Measurements from ENCODE around the gene APOL4.
"Not testable (repeated sequence)": the region's sequence is repeated elsewhere in the genome, so short reads cannot be mapped to it uniquely, and the experiment has no call there.

Gene APOL4

DNA sequence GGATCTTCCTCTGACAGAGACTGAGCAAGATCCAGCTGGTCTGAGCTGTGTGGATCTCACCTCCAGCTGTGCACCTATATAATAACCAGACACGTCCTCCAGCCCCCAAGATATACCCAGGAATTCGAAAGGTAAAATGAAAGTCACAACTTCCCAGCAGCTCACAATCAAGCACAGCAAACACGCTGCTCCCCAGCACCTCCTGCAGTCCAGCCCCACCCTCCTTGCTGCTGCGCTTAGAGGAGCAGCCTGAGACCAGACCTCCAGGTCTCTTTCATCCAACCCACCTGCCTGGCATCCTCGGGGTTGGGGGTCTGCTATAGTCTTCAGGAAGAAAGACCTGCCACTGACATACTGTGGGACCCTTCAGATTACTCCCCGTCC lies 3.0 kb upstream of the APOL4 start:
- no peak overlapping the region for H3K4me3 ChIP-seq
- no peaks in the 10 kb centered on the region for H3K36me3 ChIP-seq
- H3K27ac ChIP-seq, result no peak overlapping the region
- peaks cover 27 to 54% (median 34%) of the 10 kb centered on the region in 10 experiments for H3K4me1 ChIP-seq
- H4K20me1 ChIP-seq, result no peaks in the 10 kb centered on the region
- no peak for TF ChIP-seq Cebpa-rat (IDR thresholded peaks at IDR 0.05)
- H3K27me3 ChIP-seq, result no peaks in the 10 kb centered on the region
- no peak overlapping the region for H3K4me2 ChIP-seq
- peaks cover 9 to 16% (median 14%) of the 10 kb centered on the region in 11 experiments; a peak in 20 of 22 replicates for H3K9me3 ChIP-seq (replicated peaks in 1 of 11)
- H3K9ac ChIP-seq, result no peak overlapping the region

DNA sequence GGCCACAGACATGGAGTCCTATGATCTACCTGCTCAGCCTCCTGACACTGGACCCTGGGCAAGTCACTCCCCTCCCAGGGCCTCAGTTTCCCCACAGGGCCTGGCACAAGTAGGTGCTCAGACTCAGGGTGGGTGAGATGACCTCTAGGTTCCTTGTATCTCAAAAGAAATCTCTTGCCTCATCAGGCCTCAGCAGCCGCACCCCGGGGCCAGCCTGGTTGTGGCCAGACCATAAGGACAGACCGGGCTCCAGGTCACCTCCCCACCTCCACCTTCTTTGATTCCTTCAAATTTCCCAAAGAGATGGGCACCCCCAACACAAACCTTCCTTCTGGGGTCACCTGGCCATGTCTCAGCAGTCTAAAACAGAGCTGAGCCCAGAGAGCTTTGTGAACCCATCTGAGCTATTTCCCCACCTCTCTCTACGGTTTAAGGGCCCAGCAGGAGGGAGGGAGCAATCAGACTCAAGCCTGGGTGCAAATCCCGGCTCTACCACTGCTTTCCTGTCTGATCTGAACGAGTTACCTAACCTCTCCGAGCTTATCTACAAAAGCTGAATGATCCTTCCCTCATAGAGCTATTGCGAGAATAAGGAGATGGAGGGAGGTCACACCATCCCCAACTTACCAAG lies 2.5 kb upstream of the APOL4 start:
- TF ChIP-seq Cebpa-rat (IDR thresholded peaks at IDR 0.05), result no peak

DNA sequence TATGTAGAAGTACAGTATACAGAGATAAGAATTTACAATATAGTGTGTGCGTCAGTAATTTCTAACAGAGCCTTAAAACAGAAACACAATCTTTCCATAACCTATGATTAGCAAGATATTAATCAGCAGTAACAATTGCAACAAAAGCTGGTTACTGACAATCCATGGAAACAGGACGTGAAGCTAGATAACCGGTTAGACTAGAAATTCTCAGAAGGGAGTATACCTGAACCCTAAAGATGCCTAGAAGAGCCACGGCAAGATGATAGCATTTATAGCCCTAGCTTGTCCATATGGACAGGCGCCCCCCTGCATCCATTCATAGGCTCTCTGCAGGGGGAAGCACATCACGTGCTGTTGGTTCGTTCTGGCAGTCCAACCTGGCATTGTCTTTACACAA lies 1.8 kb upstream of the APOL4 start:
- not testable (repeated sequence) for H3K27me3 ChIP-seq; H3K27ac ChIP-seq; H3K9ac ChIP-seq; H3K36me3 ChIP-seq; H4K20me1 ChIP-seq; H3K9me3 ChIP-seq (replicated peaks in 1 of 11); H3K4me3 ChIP-seq; H3K4me2 ChIP-seq
- H3K4me1 ChIP-seq, result peaks cover 39 to 53% (median 46%) of the 10 kb centered on the region in 10 experiments

More for the DNA sequence above, 2.5 kb upstream of the APOL4 start:
- H3K9ac ChIP-seq, result no peak overlapping the region
- H3K4me2 ChIP-seq, result no peak overlapping the region
- peaks cover 4 to 11% (median 9%) of the 10 kb centered on the region in 11 experiments; a peak in 20 of 22 replicates for H3K9me3 ChIP-seq (replicated peaks in 1 of 11)
- H3K36me3 ChIP-seq, result no peaks in the 10 kb centered on the region
- peaks cover 32 to 53% (median 39%) of the 10 kb centered on the region in 10 experiments for H3K4me1 ChIP-seq
- no peaks in the 10 kb centered on the region for H3K27me3 ChIP-seq
- no peak overlapping the region for H3K4me3 ChIP-seq
- no peak overlapping the region for H3K27ac ChIP-seq
- no peaks in the 10 kb centered on the region for H4K20me1 ChIP-seq

DNA sequence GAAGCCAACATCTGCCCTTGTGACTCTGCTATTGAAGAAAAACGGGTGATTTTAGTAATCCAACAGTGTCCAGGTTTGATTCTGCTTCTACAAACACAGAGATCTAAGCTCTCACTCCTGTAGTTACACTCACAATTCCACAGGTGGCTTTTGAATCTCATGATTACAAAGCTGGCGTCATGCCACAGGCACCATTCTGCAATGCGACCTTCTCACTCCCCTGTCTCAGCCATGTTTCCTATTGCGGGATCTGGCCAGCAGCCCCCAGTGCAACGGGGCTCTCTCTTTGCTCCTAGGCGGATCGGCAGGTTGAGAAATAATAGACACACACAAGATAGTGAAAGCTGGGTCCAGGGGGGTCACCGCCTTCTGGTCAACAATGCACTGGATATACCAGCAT lies 1.3 kb upstream of the APOL4 start:
- not testable (repeated sequence) for H3K36me3 ChIP-seq; H3K27me3 ChIP-seq; H3K27ac ChIP-seq; H3K9me3 ChIP-seq (replicated peaks in 1 of 11); H3K4me3 ChIP-seq; H4K20me1 ChIP-seq; H3K9ac ChIP-seq
- Histone ChIP-seq H3K4me1 (peaks cover 44 to 57% (median 51%) of the 10 kb centered on the region in 10 experiments), H3K4me2 (peak overlapping the region in 5 of 11 experiments; percentile 3 to 69 (median 23); a peak in 7 of 22 replicates)

DNA sequence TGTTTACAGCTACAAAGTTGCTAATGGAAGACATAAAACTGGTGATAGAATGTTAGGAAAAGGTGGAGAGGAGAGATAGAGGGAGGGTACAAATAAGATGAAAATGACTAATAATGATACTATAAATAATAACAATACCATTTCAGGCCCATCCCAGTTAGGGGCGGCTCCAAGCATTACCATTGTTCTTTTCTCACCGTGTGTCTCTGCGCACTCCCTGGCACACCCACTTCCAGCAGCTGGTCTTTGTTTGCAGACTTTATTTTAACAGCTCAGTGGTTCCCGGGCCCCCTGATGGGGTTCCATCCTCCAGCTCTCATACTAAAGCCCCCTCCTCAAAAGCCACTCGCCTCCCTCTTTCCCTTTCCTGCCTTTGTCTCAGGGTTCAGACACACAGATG lies 584 bp downstream of the APOL4 start:
- H3K9me3 ChIP-seq (replicated peaks in 1 of 11); H3K9ac ChIP-seq; H3K4me3 ChIP-seq; H3K36me3 ChIP-seq; H4K20me1 ChIP-seq; H3K27me3 ChIP-seq: not testable (repeated sequence)
- Histone ChIP-seq H3K27ac (0 out of 22 replicates have a peak overlapping the region, but pooled peaks of 1 of the 11 experiments have one; percentile 6), H3K4me2 (peak overlapping the region in 1 of 11 experiments; percentile 52; a peak in 2 of 22 replicates), H3K4me1 (peaks cover 50 to 66% (median 63%) of the 10 kb centered on the region in 10 experiments)

DNA sequence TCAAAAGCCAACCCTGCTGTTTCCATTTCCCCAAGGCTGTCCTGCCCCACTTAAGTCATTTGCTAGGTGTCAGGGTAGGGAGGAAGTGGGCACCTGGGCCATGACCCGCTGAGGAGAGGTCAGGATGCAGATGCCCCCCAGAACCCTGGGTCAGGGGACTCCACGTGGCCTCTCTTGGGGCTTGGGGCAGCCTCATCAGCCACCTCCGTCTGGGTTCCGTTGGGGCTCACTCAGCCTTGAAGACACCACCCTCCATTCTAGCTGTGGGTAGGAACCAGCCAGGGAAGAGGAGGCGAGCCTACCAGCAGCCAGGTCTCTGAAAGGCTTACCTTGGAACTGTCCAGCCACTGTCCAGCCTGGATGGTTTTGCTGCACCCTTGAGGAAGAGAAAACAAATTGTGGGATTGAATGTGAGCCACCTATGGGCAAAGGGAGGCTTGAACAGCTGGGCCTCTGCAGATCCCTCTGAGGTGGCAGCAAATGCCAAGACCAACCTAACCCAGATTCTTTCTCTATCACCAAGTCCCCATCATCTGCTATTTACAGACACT lies 2.5 kb downstream of the APOL4 start:
- Histone ChIP-seq H3K36me3 (no peaks in the 10 kb centered on the region), H3K9me3 (replicated peaks in 1 of 11) (no peaks in the 10 kb centered on the region), H3K4me1 (peaks cover 55 to 69% (median 64%) of the 10 kb centered on the region in 10 experiments), H3K27me3 (no peaks in the 10 kb centered on the region), H3K9ac (peak overlapping the region in 1 of 11 experiments; percentile 28; a peak in 1 of 22 replicates), H3K4me3 (no peak overlapping the region), H3K27ac (peak overlapping the region in 4 of 11 experiments; percentile 5 to 42 (median 30); a peak in 3 of 22 replicates), H4K20me1 (no peaks in the 10 kb centered on the region), H3K4me2 (peak overlapping the region; percentile 77 to 98 (median 88))
- TF ChIP-seq Cebpa-rat (IDR thresholded peaks at IDR 0.05), result no peak

DNA sequence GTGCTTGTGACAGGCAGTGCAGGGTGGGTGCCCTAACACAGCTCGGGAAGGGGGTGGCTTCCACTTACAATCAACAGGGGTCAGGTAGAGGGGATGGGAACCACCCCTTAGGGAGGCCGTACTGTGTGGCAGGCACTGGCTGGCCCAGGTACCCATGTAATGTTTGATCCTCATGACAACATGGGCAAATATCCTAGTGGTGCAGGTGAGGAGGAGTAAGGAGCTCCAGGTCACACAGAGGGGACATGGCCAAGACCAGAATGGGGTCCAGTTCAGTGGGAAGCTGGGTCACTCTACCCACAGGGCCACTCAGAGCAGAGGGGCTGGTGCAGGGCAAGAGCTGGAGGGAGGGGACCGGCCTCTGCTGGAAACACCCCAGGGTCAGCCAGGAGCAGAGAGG lies 3.1 kb downstream of the APOL4 start:
- Histone ChIP-seq H3K27me3 (no peaks in the 10 kb centered on the region), H3K9me3 (replicated peaks in 1 of 11) (no peaks in the 10 kb centered on the region), H4K20me1 (no peaks in the 10 kb centered on the region), H3K4me2 (peak overlapping the region; percentile 77 to 98 (median 88)), H3K27ac (peak overlapping the region in 5 of 11 experiments; percentile 5 to 42 (median 25); a peak in 5 of 22 replicates), H3K4me1 (peaks cover 55 to 69% (median 64%) of the 10 kb centered on the region in 10 experiments), H3K9ac (peak overlapping the region in 2 of 11 experiments; percentile 28 to 37; a peak in 2 of 22 replicates), H3K4me3 (no peak overlapping the region), H3K36me3 (no peaks in the 10 kb centered on the region)
- no peak for TF ChIP-seq Cebpa-rat (IDR thresholded peaks at IDR 0.05)

DNA sequence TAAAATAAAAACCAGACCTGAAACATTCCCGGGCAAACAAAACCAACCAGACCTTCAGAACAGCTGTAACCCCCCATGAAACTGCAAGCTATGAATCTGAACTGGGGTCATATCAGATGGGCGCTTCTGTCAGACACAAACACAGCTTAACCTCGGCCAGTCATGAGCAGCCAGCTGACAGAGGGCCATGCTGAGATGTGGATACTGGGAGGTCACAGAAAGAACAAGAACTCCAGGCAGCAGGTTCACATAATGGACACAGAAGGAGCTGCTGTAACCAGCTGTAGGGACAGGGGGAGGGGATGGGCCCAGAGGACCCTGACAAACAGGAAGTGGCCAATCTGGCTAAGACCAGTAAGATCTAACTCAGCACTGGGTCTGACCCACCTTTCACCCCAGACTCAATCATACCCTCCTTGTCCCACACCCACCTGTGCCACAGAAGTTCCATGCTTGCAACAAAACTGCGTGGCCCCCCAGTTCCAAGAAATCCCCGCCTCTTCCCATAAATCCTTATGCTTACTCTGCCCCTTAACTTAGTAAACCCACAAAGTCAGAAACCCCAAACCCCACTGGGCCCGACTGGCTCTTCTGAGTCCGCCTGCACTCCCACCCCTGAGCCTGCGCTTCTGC lies 4.0 kb downstream of the APOL4 start:
- TF ChIP-seq Cebpa-rat (IDR thresholded peaks at IDR 0.05), result no peak
- Histone ChIP-seq H3K9ac (peak overlapping the region in 10 of 11 experiments; percentile 12 to 54 (median 34); a peak in 15 of 22 replicates), H3K36me3 (no peaks in the 10 kb centered on the region), H3K27me3 (no peaks in the 10 kb centered on the region), H3K4me1 (peaks cover 55 to 64% (median 62%) of the 10 kb centered on the region in 10 experiments), H3K4me2 (peak overlapping the region; percentile 77 to 98 (median 88)), H3K9me3 (replicated peaks in 1 of 11) (no peaks in the 10 kb centered on the region), H3K4me3 (peak overlapping the region in 4 of 10 experiments; percentile 13 to 29 (median 21); a peak in 4 of 20 replicates), H3K27ac (peak overlapping the region in 10 of 11 experiments; percentile 7 to 58 (median 35); a peak in 17 of 22 replicates), H4K20me1 (no peaks in the 10 kb centered on the region)

DNA sequence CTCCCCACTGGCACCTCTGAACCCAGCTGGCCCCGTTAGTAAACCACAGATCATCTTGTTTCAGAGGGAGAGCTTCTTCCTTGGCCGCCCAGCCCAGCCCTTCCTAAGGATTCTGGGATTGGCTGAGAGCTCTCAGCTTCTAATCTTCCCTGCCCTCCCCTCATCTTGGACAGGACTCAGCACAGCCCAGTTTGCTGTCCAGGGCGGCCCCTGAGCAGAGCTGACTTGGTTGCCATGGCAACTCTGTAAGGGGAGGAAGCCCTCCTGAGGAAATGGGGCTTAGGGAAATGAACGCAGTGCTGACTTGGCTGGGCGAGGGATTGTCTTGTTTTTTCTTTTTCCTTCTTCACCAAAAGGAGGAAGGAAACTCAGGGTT lies 4.6 kb downstream of the APOL4 start:
- TF ChIP-seq Cebpa-rat (IDR thresholded peaks at IDR 0.05), result no peak
- Histone ChIP-seq H3K4me1 (peaks cover 51 to 62% (median 57%) of the 10 kb centered on the region in 10 experiments), H3K4me3 (peak overlapping the region in 2 of 10 experiments; percentile 13 to 16; a peak in 1 of 20 replicates), H4K20me1 (no peaks in the 10 kb centered on the region), H3K27ac (peak overlapping the region in 9 of 11 experiments; percentile 22 to 58 (median 38); a peak in 16 of 22 replicates), H3K9me3 (replicated peaks in 1 of 11) (no peaks in the 10 kb centered on the region), H3K36me3 (no peaks in the 10 kb centered on the region), H3K27me3 (no peaks in the 10 kb centered on the region), H3K4me2 (peak overlapping the region; percentile 77 to 98 (median 88)), H3K9ac (peak overlapping the region in 8 of 11 experiments; percentile 12 to 54 (median 34); a peak in 14 of 22 replicates)
